K562 (cell line): ENCODE data around the gene CCDC85B. TPM values are rescaled to one million over a fixed set of nuclear protein-coding genes. Genes with fewer than 3 reads are reported as not detected.

Experiments used
- CCNT2 ChIP-seq: IDR thresholded peaks from 2 replicates; pipeline ENCODE4 v1.6.1; 2011; ENCODE audit warnings: borderline replicate concordance, low read depth, mild to moderate bottlenecking, moderate library complexity, mixed read lengths, low read length; ENCODE audit not compliant: insufficient read length; ENCODE audit errors: extremely low read depth
- CHD2 ChIP-seq: IDR thresholded peaks from 2 replicates; pipeline ENCODE4 v1.6.1; 2011; ENCODE audit warnings: low read depth, low read length
- HCFC1 ChIP-seq: IDR thresholded peaks from 2 replicates; pipeline ENCODE4 v1.6.1; 2012; ENCODE audit warnings: low read depth, low read length, improper control_type of control experiment
- HNRNPK ChIP-seq: fragments of 200-400 bp; formaldehyde crosslinking; IDR thresholded peaks from one replicate; pipeline ENCODE4 v1.6.1; 2018; ENCODE audit warnings: mild to moderate bottlenecking, low read depth, low read length; ENCODE audit not compliant: poor library complexity, severe bottlenecking
- KDM2B ChIP-seq: fragments of 250-450 bp; sonication (Bioruptor Pico); IDR thresholded peaks from 2 replicates; pipeline ENCODE4 v1.8.0; 2021; ENCODE audit warnings: mild to moderate bottlenecking, moderate library complexity
- NR2C2 ChIP-seq, 2 experiments: fragments of 200-800 bp in 1 of 2; sonication (Bioruptor generic) in 1 of 2; sonication (generic) in 1 of 2; formaldehyde crosslinking in 1 of 2; IDR thresholded peaks; 2 replicates each; pipeline versions ENCODE4 v1.6.1 to v1.8.0; 2016 to 2022; ENCODE audit warnings: mild to moderate bottlenecking in 1 of 2, missing compliant biosample characterization in 1 of 2, missing genetic modification characterization in 1 of 2, missing genetic modification reagents in 1 of 2
- RBM34 ChIP-seq: fragments of 200-400 bp; formaldehyde crosslinking; IDR thresholded peaks from 2 replicates; pipeline ENCODE4 v1.6.1; 2018; ENCODE audit warnings: low read length, borderline replicate concordance; ENCODE audit not compliant: insufficient read depth
- SRF ChIP-seq, 2 experiments: fragments of 250-450, 450-650 bp in 1 of 2; sonication (Bioruptor Pico) in 1 of 2; sonication (generic) in 1 of 2; formaldehyde crosslinking; IDR thresholded peaks; 2 replicates each; pipeline versions ENCODE4 v1.5.0 to v1.5.1; 2020 to 2022; ENCODE audit warnings: mild to moderate bottlenecking in 1 of 2, missing genetic modification reagents in 1 of 2
- ZBTB11 ChIP-seq, 3 experiments: fragments of 200-800 bp in 1 of 3; fragments of 250-450 bp in 1 of 3; fragments of 450-650 bp in 1 of 3; sonication (Bioruptor Pico) in 1 of 3; sonication (Bioruptor generic) in 1 of 3; formaldehyde crosslinking in 1 of 3; IDR thresholded peaks; 2 replicates each; pipeline versions ENCODE4 v1.6.1 to v1.8.0; 2016 to 2022; ENCODE audit warnings: mild to moderate bottlenecking in 2 of 3, missing genetic modification characterization in 2 of 3, missing compliant biosample characterization in 1 of 3, moderate library complexity in 1 of 3
- ZMIZ1 ChIP-seq, 2 experiments: fragments of 150-350 bp in 1 of 2; IDR thresholded peaks; 2 replicates each; pipeline ENCODE4 v1.6.1; 2012 to 2016; ENCODE audit warnings: low read depth in 2 of 2, low read length in 2 of 2, mild to moderate bottlenecking in 1 of 2, moderate library complexity in 1 of 2
- ZNF311 ChIP-seq: fragments of 250-450 bp; sonication (Bioruptor Pico); IDR thresholded peaks from 2 replicates; pipeline ENCODE4 v1.4.0; 2020; ENCODE audit warnings: mild to moderate bottlenecking, moderate library complexity
- ZNF639 ChIP-seq, 2 experiments: fragments of 200-800 bp in 1 of 2; sonication (Bioruptor generic) in 1 of 2; sonication (generic) in 1 of 2; formaldehyde crosslinking in 1 of 2; IDR thresholded peaks in 1 of 2; conservative IDR thresholded peaks in 1 of 2; 2 replicates each; pipeline versions ENCODE4 v1.5.0 to v1.6.1; 2016 to 2020; ENCODE audit warnings: missing compliant biosample characterization in 1 of 2, missing genetic modification characterization in 1 of 2, missing genetic modification reagents in 1 of 2
- ZNF740 ChIP-seq, 3 experiments: fragments of 200-800 bp in 1 of 3; sonication (Bioruptor generic) in 1 of 3; sonication (generic) in 1 of 3; formaldehyde crosslinking in 1 of 3; IDR thresholded peaks; 2 replicates each; pipeline versions ENCODE4 v1.6.1 to v1.8.0; 2016 to 2022; ENCODE audit warnings: mild to moderate bottlenecking in 2 of 3, missing compliant biosample characterization in 2 of 3, missing genetic modification characterization in 2 of 3, missing genetic modification reagents in 1 of 3
- polyA plus RNA-seq, 8 experiments: library from polyadenylated mRNA; depleted of rRNA in 4 of 8; stranded (reverse) in 5 of 8; unstranded in 3 of 8; fragments of >200 nt; fragmentation: Nextera tagmentation in 2 of 8; fragmentation: Illumina TruSeq in 1 of 8; extraction: Ambion mirVana in 2 of 8; extraction: Trizol in 1 of 8; gene quantifications; 2 replicates each; pipeline versions ENCODE4 v1.2.1 to v1.2.3, GENCODE V29; 2011 to 2014; ENCODE audit warnings: inconsistent platforms in 1 of 8, missing spikeins in 1 of 8
- total RNA-seq, 7 experiments: library from RNA; depleted of rRNA in 6 of 7; stranded (reverse); fragments of >200 nt in 6 of 7; fragmentation: Illumina TruSeq in 2 of 7; extraction: Trizol in 2 of 7; gene quantifications; 2 replicates each; pipeline versions ENCODE4 v1.2.1 to v1.2.3, GENCODE V29; 2011 to 2021; ENCODE audit warnings: low replicate concordance in 1 of 7

Gene CCDC85B
- total and polyA plus RNA-seq, 9 of the 15 experiments (the other 6 are each of a cell fraction or from before 2014, with no cell fraction given) = 0.14 to 138 (median 6.2) TPM

- TF ChIP-seq ZMIZ1 (IDR thresholded peaks at IDR 0.05; ENCODE audit: low read depth in 2 of 2, low read length in 2 of 2) (peak; percentile 38 to 83; a peak in 2 of 4 replicates), ZNF740 (CRISPR knock-in tag; IDR thresholded peaks at IDR 0.05) (peak; percentile 20; the same call in 1 of the 2 replicates), ZNF740 (tag; IDR thresholded peaks at IDR 0.05) (no peak), HNRNPK (peak; percentile 65), RBM34 (no peak), KDM2B (CRISPR knock-in tag) (0 out of 2 replicates have a peak, but pooled peaks have one; percentile 15), CCNT2 (peak; percentile 67), ZNF639 (CRISPR knock-in tag; conservative IDR thresholded peaks at IDR 0.05 in 1 of 2, IDR thresholded peaks at IDR 0.05 in 1 of 2) (peak in 1 of 2 experiments; percentile 84; a peak in 2 of 4 replicates), CHD2 (peak; percentile 39), SRF (CRISPR knock-in tag; IDR thresholded peaks at IDR 0.05) (peak; percentile 11 to 72; a peak in 2 of 4 replicates), NR2C2 (CRISPR knock-in tag; IDR thresholded peaks at IDR 0.05) (no peak), NR2C2 (tag; IDR thresholded peaks at IDR 0.05) (peak; percentile 78), HCFC1 (peak; percentile 99), ZBTB11 (CRISPR knock-in tag; IDR thresholded peaks at IDR 0.05) (peak; percentile 75 to 96 (median 90); a peak in 5 of 6 replicates), ZNF311 (no peak)
Observed at GRCh38 chr11:65857853-65858680, 32.4 kb upstream of the CCDC85B start, which contains the start of gene CFL1 (continued).
